ENCODE results near the gene NUP37.

The NUP37 gene

DNA sequence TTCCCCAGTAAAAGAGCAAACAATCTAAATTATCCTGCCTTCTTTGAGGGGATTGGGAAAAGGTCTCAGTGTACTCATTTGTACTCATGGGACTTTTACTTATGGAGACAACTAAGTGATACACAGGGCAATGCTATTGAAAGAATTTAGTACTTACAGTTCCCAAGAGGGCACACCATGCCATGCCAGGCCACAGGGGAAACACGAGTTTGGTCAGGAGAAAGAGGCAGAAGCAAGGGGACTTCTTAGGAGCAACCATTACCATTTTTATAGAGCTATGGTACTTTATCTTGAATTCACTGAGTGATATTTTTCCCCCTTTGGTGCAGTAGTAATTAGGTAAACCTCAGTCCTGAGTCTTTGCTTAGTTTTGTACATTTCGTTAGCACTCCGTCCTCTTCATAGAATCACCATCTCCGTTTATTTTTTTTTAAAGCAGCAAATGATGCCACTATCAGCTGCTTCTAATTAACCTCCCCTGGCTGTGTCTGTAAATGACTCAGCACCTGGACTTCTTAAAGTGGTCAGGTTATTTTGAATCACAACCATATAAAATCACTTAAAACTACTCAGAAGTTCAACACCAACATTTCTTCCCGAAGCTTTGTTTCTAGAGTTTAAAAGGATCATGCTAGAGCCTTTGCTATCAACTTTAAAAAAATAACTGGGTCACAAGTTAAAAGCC, 52.2 kb downstream of the NUP37 start:
- no peak overlapping the region for H3K27ac ChIP-seq
- TF ChIP-seq ZFX (IDR thresholded peaks at IDR 0.05), result no peak
- no peak for TF ChIP-seq CTCF (conservative IDR thresholded peaks at IDR 0.05)

GRCh38 chr12:102064476-102064875, 55.4 kb downstream of the NUP37 start:
- H3K27ac ChIP-seq, result no peak overlapping the region
- TF ChIP-seq CTCF (conservative IDR thresholded peaks at IDR 0.05) (no peak), ZFX (IDR thresholded peaks at IDR 0.05) (no peak)

DNA sequence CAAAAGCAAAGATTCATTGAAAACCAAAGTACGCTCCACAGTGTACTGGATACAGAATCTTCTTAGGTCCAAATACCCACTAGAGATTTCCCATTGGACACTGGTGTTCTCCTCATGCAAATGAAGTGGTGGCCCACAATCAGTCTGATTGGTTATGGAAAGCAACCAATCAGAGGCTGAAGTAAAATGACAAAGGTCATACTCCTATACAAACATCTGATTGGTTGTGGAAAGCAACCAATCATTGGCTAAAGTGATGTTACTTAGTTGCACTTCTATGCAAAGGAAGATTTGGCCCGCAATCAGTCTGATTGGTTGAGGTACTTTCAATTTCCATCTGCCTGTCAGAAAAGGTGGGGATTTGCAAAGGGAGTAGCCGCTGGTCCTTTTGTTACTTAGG, 56.8 kb downstream of the NUP37 start:
- no peak for TF ChIP-seq ZFX (IDR thresholded peaks at IDR 0.05)
- no peak for TF ChIP-seq CTCF (conservative IDR thresholded peaks at IDR 0.05)

DNA sequence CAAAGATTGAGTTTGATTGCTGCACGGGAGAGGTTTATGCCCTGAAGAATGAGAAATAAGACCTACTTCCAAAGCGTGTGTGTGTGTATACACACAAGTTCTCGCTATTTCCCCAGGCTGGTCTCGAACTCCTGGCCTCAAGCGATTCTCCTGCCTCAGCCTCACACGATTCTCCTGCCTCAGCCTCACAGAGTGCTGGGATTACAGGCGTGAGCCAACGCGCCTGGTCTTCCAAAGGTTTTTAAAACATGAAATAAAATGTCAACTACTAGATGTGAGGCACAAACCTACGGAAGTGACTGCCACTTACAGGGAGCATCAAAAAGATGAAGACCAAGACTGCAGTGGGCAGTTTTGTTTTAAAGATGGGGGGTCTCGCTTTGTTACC, 57.5 kb downstream of the NUP37 start:
- H3K27ac ChIP-seq, result no peak overlapping the region
- TF ChIP-seq ZFX (IDR thresholded peaks at IDR 0.05), result no peak
- no peak for TF ChIP-seq CTCF (conservative IDR thresholded peaks at IDR 0.05)

More for the DNA sequence above, 56.8 kb downstream of the NUP37 start:
- no peak overlapping the region for H3K27ac ChIP-seq

GRCh38 chr12:102061560-102062418, 58.1 kb downstream of the NUP37 start, which contains the start of gene WASHC3:
WASHC3 (minus strand) TSS chr12:102061991; CDS start chr12:102061962, 29 bp downstream.
- TF ChIP-seq ZFX (IDR thresholded peaks at IDR 0.05) (no peak), CTCF (conservative IDR thresholded peaks at IDR 0.05) (no peak)
- peak within 1 kb of the TSS; percentile 92 for H3K27ac ChIP-seq

DNA sequence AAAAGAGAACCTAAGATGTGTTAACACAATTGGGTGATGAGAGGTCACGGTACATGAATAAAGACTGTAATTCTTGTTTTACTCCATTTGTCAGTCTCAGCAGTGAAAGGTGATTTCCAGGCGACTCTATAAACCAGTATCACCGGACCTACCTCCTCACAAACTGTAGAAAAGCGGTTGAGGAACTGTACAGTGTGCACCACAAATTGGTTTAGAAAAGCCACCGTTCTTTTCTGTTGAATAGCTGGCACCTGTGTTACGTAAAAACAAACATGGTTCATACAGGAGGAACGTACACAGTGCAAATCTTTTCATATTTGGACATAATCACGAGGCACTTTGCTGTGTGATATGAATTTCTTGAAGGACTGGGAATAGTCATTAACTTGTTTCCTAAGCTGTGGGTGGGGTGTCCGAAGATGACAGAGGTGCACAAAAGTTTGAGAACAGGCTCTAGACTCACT, 58.8 kb downstream of the NUP37 start:
- TF ChIP-seq CTCF (conservative IDR thresholded peaks at IDR 0.05) (no peak), ZFX (IDR thresholded peaks at IDR 0.05) (no peak)
- H3K27ac ChIP-seq, result peak overlapping the region; percentile 92

DNA sequence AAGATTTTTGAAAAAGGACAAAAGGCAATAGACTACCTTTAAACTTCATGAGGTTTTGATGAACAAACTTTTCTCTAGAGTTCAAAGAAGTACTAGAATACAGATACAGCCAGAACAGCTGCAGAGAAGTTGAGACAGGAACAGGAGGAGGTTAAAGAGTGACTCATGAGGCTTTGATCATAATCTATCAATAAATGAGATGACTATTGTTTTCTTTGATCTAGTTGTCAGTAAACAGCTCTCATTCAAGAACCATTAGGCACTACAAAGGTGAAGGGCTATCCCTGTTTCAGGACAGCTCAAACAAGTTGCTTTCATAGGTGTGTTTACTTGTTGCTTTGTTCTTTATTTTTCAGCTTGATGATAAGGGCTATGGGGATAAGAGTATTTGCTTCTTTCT, 60.6 kb downstream of the NUP37 start:
- TF ChIP-seq ZFX (IDR thresholded peaks at IDR 0.05) (no peak), CTCF (conservative IDR thresholded peaks at IDR 0.05) (no peak)
- H3K27ac ChIP-seq, result no peak overlapping the region

Data from C4-2B (cell line).